ENCODE measurements around the gene KDM1A. TPM values are rescaled to one million over a fixed set of nuclear protein-coding genes. Genes with fewer than 3 reads are reported as not detected.

Gene KDM1A
- total and polyA plus RNA-seq, 9 of the 15 experiments (the other 6 are each of a cell fraction or from before 2014, with no cell fraction given) = 59.2 to 181 (median 168) TPM

- TF ChIP-seq ZFX (CRISPR knock-in tag; IDR thresholded peaks at IDR 0.05) (peak; percentile 95), ZNF79 (CRISPR knock-in tag; IDR thresholded peaks at IDR 0.05; ENCODE audit: low read depth) (no peak), CEBPB (tag; IDR thresholded peaks at IDR 0.05) (no peak; the same call in 1 of the 2 replicates), ZBTB40 (IDR thresholded peaks at IDR 0.05) (peak; percentile 67), ZBTB40 (CRISPR knock-in tag; IDR thresholded peaks at IDR 0.05) (no peak), SREBF2 (CRISPR knock-in tag; IDR thresholded peaks at IDR 0.05) (no peak), EWSR1 (IDR thresholded peaks at IDR 0.05; ENCODE audit: borderline replicate concordance, low read depth, partially characterized antibody) (no peak), ATF1 (CRISPR knock-in tag; IDR thresholded peaks at IDR 0.05) (no peak), ATF1 (tag; IDR thresholded peaks at IDR 0.05) (peak; percentile 94), MEIS2 (IDR thresholded peaks at IDR 0.05; ENCODE audit: partially characterized antibody) (peak; percentile 69), ZBTB17 (CRISPR knock-in tag; IDR thresholded peaks at IDR 0.05) (peak; percentile 18; the same call in 1 of the 2 replicates), TAF7 (tag; IDR thresholded peaks at IDR 0.05) (peak; percentile 92), NR1H2 (CRISPR knock-in tag; IDR thresholded peaks at IDR 0.05) (no peak; the same call in 1 of the 2 replicates), PURB (CRISPR knock-in tag; IDR thresholded peaks at IDR 0.05; ENCODE audit: low read depth) (no peak), SRSF1 (IDR thresholded peaks at IDR 0.05; ENCODE audit: low read depth, low read length) (no peak), ZNF766 (CRISPR knock-in tag; conservative IDR thresholded peaks at IDR 0.05) (peak; percentile 87), ZNF124 (CRISPR knock-in tag; IDR thresholded peaks at IDR 0.05) (no peak), PTRF (tag; IDR thresholded peaks at IDR 0.05) (no peak), SFPQ (IDR thresholded peaks at IDR 0.05; ENCODE audit: low read depth, low read length) (no peak)
These were observed at the start of gene KDM1A (continued) for GRCh38 chr1:23019094-23019862.

All from K562 (cell line).